Measurements from ENCODE around the gene GMIP.

The GMIP gene

GRCh38 chr19:19581391-19581790, 62.1 kb downstream of the GMIP start:
- no peak for TF ChIP-seq CTCF (IDR thresholded peaks at IDR 0.05; ENCODE audit: insufficient read depth, low read depth, low read length, missing control alignments)
- H3K4me3 ChIP-seq (ENCODE audit: low read depth, low read length), result no peak overlapping the region
- no peak for DNase-seq (ENCODE audit: low read depth)

- H3K4me3 ChIP-seq (ENCODE audit: low read depth, low read length), result no peak overlapping the region
- DNase-seq (ENCODE audit: low read depth), result no peak
- TF ChIP-seq CTCF (IDR thresholded peaks at IDR 0.05; ENCODE audit: insufficient read depth, low read depth, low read length, missing control alignments), result no peak
These were observed 63.0 kb downstream of the GMIP start for GRCh38 chr19:19580418-19580817.

- H3K4me3 ChIP-seq (ENCODE audit: low read depth, low read length), result no peak overlapping the region
- TF ChIP-seq CTCF (IDR thresholded peaks at IDR 0.05; ENCODE audit: insufficient read depth, low read depth, low read length, missing control alignments), result no peak
- no peak for DNase-seq (ENCODE audit: low read depth)
These were observed 63.7 kb downstream of the GMIP start for GRCh38 chr19:19579533-19580361.

Data from GM12865 (cell line).